Measurements from ENCODE around the gene METTL26. TPM values are rescaled to one million over a fixed set of nuclear protein-coding genes. Genes with fewer than 3 reads are reported as not detected.

The METTL26 gene
- total and polyA plus RNA-seq, 2 of the 4 experiments (the other 2 are of a cell fraction): 46.8 to 128 TPM

- ChIA-PET CTCF (no interaction called here), POLR2A (ENCODE audit: unreplicated experiment) (no interaction called here)
- H3K56ac ChIP-seq (ENCODE audit: extremely low read depth, insufficient read depth, low read length): no peak overlapping the region
- no peaks in the 10 kb centered on the region for H3K9me3 ChIP-seq (ENCODE audit: control insufficient read depth, insufficient read depth, low read length)
- DNase-seq (no peak), ATAC-seq (ENCODE audit: low read depth) (no peak)
- H3K9me1 ChIP-seq (ENCODE audit: insufficient read depth, low read length): peaks cover 8% of the 10 kb centered on the region; the same call in 1 of the 2 replicates
- TF ChIP-seq NFE2L2 (IDR thresholded peaks at IDR 0.05; ENCODE audit: low read depth, low read length): no peak
- no peak for TF ChIP-seq CTCF (conservative IDR thresholded peaks at IDR 0.05; ENCODE audit: low read depth, low read length)
- no peak for TF ChIP-seq MAFK (IDR thresholded peaks at IDR 0.05; ENCODE audit: low read depth, low read length)
- no peak for TF ChIP-seq CEBPB (IDR thresholded peaks at IDR 0.05; ENCODE audit: low read depth, low read length)
- no peak for TF ChIP-seq RFX5 (IDR thresholded peaks at IDR 0.05; ENCODE audit: low read depth, low read length)
- TF ChIP-seq POLR2A (IDR thresholded peaks at IDR 0.05; ENCODE audit: low read depth, low read length): no peak
- TF ChIP-seq SMC3 (IDR thresholded peaks at IDR 0.05; ENCODE audit: low read depth, low read length): no peak
- TF ChIP-seq MXI1 (IDR thresholded peaks at IDR 0.05; ENCODE audit: borderline replicate concordance, low read depth, low read length): no peak
- TF ChIP-seq RCOR1 (IDR thresholded peaks at IDR 0.05; ENCODE audit: insufficient replicate concordance, low read length): no peak
- TF ChIP-seq MAZ (IDR thresholded peaks at IDR 0.05; ENCODE audit: borderline replicate concordance, low read depth, low read length): no peak
- TF ChIP-seq ELK1 (IDR thresholded peaks at IDR 0.05; ENCODE audit: borderline replicate concordance, low read depth, low read length): no peak
- TF ChIP-seq CHD1 (IDR thresholded peaks at IDR 0.05; ENCODE audit: low read depth, low read length): no peak
- TF ChIP-seq USF2 (IDR thresholded peaks at IDR 0.05; ENCODE audit: low read depth, low read length): no peak
- no peak for TF ChIP-seq BHLHE40 (IDR thresholded peaks at IDR 0.05; ENCODE audit: low read depth, low read length)
- no peak for TF ChIP-seq FOS (IDR thresholded peaks at IDR 0.05; ENCODE audit: low read depth, low read length)
- H2AK5ac ChIP-seq (ENCODE audit: low read depth, low read length): no peak overlapping the region
- H2BK15ac ChIP-seq (ENCODE audit: low read depth, low read length): no peak overlapping the region
- H3K18ac ChIP-seq (ENCODE audit: low read depth, low read length): no peak overlapping the region
- H3K14ac ChIP-seq (replicated peaks; ENCODE audit: low read depth, low read length): no peak overlapping the region
- peaks cover 4% of the 10 kb centered on the region for H4K20me1 ChIP-seq (ENCODE audit: insufficient read depth, low read length)
- H3K27ac ChIP-seq (ENCODE audit: insufficient read depth, low read length): no peak overlapping the region
- H2BK120ac ChIP-seq (ENCODE audit: low read depth, low read length): no peak overlapping the region
- intact Hi-C loops (cut with micrococcal nuclease): no loop called here
- H3K4me2 ChIP-seq (ENCODE audit: low read depth, low read length): no peak overlapping the region
- no peak overlapping the region for H3K4me3 ChIP-seq (ENCODE audit: insufficient read depth, low read depth, low read length)
- H3K9ac ChIP-seq (ENCODE audit: low read depth, low read length): no peak overlapping the region
- no TSS peak for BruUV-seq (replicated peaks)
- peaks cover 0 to 17% of the 10 kb centered on the region in 2 experiments; a peak in 2 of 4 replicates for H3K79me1 ChIP-seq (ENCODE audit: low read depth in 1 of 2, low read length in 2 of 2)
- H2AFZ ChIP-seq (replicated peaks; ENCODE audit: low read length, poor library complexity): peak overlapping the region; percentile 5
- dilution Hi-C loops (cut with HindIII; ENCODE audit: low sequenced_read_pairs, unreplicated experiment): no loop called here
- H4K8ac ChIP-seq (ENCODE audit: low read depth in 2 of 2, low read length in 2 of 2): no peak overlapping the region
- no peaks in the 10 kb centered on the region for H3K27me3 ChIP-seq (ENCODE audit: control insufficient read depth, insufficient read depth, low read length)
- H3K23ac ChIP-seq (ENCODE audit: low read depth, low read length): no peak overlapping the region
- no peak overlapping the region for H2BK20ac ChIP-seq (ENCODE audit: low read depth, low read length)
- peaks cover 25% of the 10 kb centered on the region for H3K4me1 ChIP-seq (ENCODE audit: control insufficient read depth, insufficient read depth, low read length)
- no peak overlapping the region for H3K4ac ChIP-seq (ENCODE audit: low read depth, low read length)
- H2AK9ac ChIP-seq (replicated peaks; ENCODE audit: low read depth, low read length, poor library complexity): peak overlapping the region; percentile 5
- in situ Hi-C loops (cut with MboI; ENCODE audit: low sequenced_read_pairs): no loop called here
- H4K91ac ChIP-seq (ENCODE audit: insufficient read depth, low read depth, low read length): no peak overlapping the region
- H3K36me3 ChIP-seq (ENCODE audit: control insufficient read depth, insufficient read depth, low read length): peaks cover 12% of the 10 kb centered on the region; the same call in 1 of the 2 replicates
- H4K5ac ChIP-seq (ENCODE audit: low read depth, low read length): no peak overlapping the region
- H2BK5ac ChIP-seq (ENCODE audit: low read depth, low read length, poor library complexity, severe bottlenecking): no peak overlapping the region
- WGBS, 2 experiments (ENCODE audit: extremely low coverage in 2 of 2, insufficient read length in 1 of 2): 97% methylated on average over 55 of the region's 74 CpGs; no CpG with 5 or more reads in 1 of the 2 experiments
Observed at GRCh38 chr16:633336-634050, 2.6 kb downstream of the METTL26 start.

Measured in IMR-90 (cell line).